Thymus (tissue), 11 donors: Measurements from ENCODE around the gene NDOR1. TPM values are rescaled to one million over a fixed set of nuclear protein-coding genes. Genes with fewer than 3 reads are reported as not detected.

ENCODE experiments used
- DNase-seq, 9 donors: peaks; one replicate each; pipeline ENCODE4 v3.0.0-alpha.2; 2013; ENCODE audit warnings: low spot score in 9 of 9, low read depth in 6 of 9, missing footprints in 1 of 9
- H3K27ac ChIP-seq, 2 donors: one replicate each; pipeline ENCODE4 v1.5.1; 2013; ENCODE audit warnings: control low read depth in 1 of 2, low read depth in 1 of 2, low read length in 1 of 2, mild to moderate bottlenecking in 1 of 2, moderate library complexity in 1 of 2
- H3K27me3 ChIP-seq, 2 donors: one replicate each; pipeline ENCODE4 v1.5.1; 2013; ENCODE audit warnings: low read length in 1 of 2; ENCODE audit not compliant: control insufficient read depth in 2 of 2, insufficient read depth in 1 of 2
- H3K36me3 ChIP-seq, 2 donors: one replicate each; pipeline ENCODE4 v1.5.1; 2013; ENCODE audit warnings: low read length in 1 of 2, mild to moderate bottlenecking in 1 of 2, moderate library complexity in 1 of 2; ENCODE audit not compliant: control insufficient read depth in 2 of 2, insufficient read depth in 2 of 2
- H3K4me1 ChIP-seq, 2 donors: one replicate each; pipeline ENCODE4 v1.5.1; 2013; ENCODE audit warnings: low read length in 2 of 2; ENCODE audit not compliant: control insufficient read depth in 2 of 2, insufficient read depth in 2 of 2
- H3K4me3 ChIP-seq, 2 donors: one replicate each; pipeline ENCODE4 v1.5.1; 2013; ENCODE audit warnings: low read length in 2 of 2, control low read depth in 1 of 2, mild to moderate bottlenecking in 1 of 2
- H3K9me3 ChIP-seq, 2 donors: one replicate each; pipeline ENCODE4 v1.5.1; 2013; ENCODE audit warnings: low read length in 1 of 2, mild to moderate bottlenecking in 1 of 2; ENCODE audit not compliant: control insufficient read depth in 2 of 2, insufficient read depth in 1 of 2
- WGBS: extraction: QIAGEN DNeasy Blood & Tissue Kit; methylation state at CpG from one replicate; pipeline ENCODE4 v1.1.7; 2013; 5-methylcytosine and 5-hydroxymethylcytosine counted together
- polyA plus RNA-seq: library from polyadenylated mRNA; stranded (reverse); fragments of 200-250 nt; gene quantifications from one replicate; pipeline ENCODE4 v1.2.3, GENCODE V29; 2013
- total RNA-seq: library from RNA; stranded (reverse); fragments of 120-200 nt; gene quantifications from one replicate; pipeline ENCODE4 v1.2.4, GENCODE V29; 2013
- donor health status: healthy.

The NDOR1 gene
- total and polyA plus RNA-seq, 2 donors, result 4.7 to 20.4 TPM

DNA sequence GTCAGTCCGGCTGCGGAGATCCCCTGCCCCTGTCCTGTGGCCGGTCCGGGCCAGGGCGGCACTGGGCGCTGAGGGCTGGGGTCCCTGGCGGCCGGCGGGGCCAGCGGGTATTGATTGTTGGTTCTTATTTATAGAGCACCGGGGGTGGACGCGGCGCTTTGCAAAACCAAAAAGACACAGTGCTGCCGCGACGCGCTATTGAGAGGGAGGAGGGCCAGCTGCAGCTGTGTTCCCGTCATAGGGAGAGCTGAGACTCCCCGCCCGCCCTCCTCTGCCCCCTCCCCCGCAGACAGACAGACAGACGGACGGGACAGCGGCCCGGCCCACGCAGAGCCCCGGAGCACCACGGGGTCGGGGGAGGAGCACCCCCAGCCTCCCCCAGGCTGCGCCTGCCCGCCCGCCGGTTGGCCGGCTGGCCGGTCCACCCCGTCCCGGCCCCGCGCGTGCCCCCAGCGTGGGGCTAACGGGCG is 38.2 kb upstream of the NDOR1 start:
- no peak overlapping the region for H3K4me3 ChIP-seq
- no peaks in the 10 kb centered on the region for H3K9me3 ChIP-seq
- H3K36me3 ChIP-seq, result no peaks in the 10 kb centered on the region
- H3K27ac ChIP-seq, result no peak overlapping the region
- H3K4me1 ChIP-seq, result peaks cover 14 to 26% of the 10 kb centered on the region in 2 donors
- no peak for DNase-seq
- 32% methylated on average over 44 of the region's 44 CpGs for WGBS
- H3K27me3 ChIP-seq, result peaks cover 69 to 100% of the 10 kb centered on the region in 2 donors

GRCh38 chr9:137167747-137168572 is 37.5 kb upstream of the NDOR1 start:
- Histone ChIP-seq H3K36me3 (no peaks in the 10 kb centered on the region), H3K27ac (no peak overlapping the region), H3K4me3 (peak overlapping the region in 1 of 2 donors; percentile 17), H3K4me1 (peaks cover 21 to 28% of the 10 kb centered on the region in 2 donors), H3K27me3 (peaks cover 63 to 100% of the 10 kb centered on the region in 2 donors), H3K9me3 (no peaks in the 10 kb centered on the region)
- whole genome bisulfite sequencing, result 9% methylated on average over 57 of the region's 57 CpGs
- DNase-seq, result no peak

DNA sequence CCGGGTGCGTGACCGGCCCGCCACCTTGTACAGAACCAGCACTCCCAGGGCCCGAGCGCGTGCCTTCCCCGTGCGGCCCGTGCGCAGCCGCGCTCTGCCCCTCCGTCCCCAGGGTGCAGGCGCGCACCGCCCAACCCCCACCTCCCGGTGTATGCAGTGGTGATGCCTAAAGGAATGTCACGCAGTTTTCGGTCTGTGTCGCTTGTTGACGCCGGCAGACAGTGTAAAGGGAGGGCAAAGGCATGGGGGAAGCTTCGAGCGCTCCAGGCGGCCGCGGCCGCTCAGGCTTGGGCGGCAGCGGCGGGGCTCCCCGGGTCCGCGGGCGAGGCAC is 37.0 kb upstream of the NDOR1 start:
- no peak for DNase-seq
- Histone ChIP-seq H3K4me1 (peaks cover 26 to 28% of the 10 kb centered on the region in 2 donors), H3K9me3 (no peaks in the 10 kb centered on the region), H3K36me3 (no peaks in the 10 kb centered on the region), H3K4me3 (peak overlapping the region in 1 of 2 donors; percentile 17), H3K27me3 (peaks cover 63 to 100% of the 10 kb centered on the region in 2 donors), H3K27ac (no peak overlapping the region)
- WGBS, result under 1% methylated on average over 36 of the region's 36 CpGs

DNA sequence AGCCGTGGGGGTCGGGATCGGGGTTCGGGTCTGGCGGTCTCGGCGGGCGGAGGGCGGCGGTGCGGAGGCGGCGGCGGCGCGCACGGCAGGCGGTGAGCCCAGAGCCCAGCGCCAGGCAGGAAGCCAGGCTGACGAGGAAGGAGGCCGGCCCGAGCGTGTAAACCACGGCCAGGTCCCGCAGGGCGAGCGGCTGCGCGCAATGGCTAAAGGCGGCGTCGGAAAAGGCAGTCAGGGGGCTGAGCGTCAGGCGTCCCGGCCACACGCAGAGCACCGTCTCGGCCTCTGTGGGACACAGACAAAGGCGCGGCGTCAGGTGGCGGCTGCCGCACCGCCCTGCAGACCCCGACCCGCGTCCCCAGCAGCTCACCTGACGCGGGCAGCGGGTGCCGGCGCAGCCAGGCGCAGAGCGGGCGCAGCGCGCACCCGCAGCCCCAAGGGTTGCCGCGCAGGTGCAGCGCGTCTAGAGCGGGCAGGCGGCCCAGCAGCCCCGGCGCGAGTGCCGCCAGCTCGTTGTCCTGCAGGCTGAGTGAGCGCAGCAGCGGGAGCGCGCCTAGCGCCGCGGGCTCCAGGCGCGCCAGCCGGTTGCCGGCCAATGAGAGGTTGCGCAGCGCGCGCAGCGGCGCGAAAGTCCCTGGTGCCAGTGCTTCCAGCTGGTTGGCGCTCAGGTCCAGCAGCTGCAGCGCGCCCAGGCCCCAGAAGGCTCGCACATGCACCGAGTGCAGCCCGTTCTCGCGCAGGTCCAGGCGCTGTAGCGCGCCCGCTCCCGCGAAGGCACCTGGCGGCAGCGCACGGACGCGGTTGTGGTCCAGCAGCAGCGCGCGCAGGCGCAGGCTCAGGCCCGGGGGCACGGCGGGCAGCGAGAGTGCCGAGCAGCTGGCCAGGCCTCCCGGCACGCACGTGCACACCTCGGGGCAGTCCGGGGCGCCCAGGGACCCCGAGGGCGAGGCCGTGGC is 36.3 kb upstream of the NDOR1 start:
- H3K4me1 ChIP-seq, result peaks cover 32 to 35% of the 10 kb centered on the region in 2 donors
- WGBS, result under 1% methylated on average over 124 of the region's 124 CpGs

GRCh38 chr9:137169896-137170358 is 35.6 kb upstream of the NDOR1 start, which contains the start of gene LRRC26:
Gene LRRC26 (minus strand): TSS chr9:137170051. CDS start chr9:137169943, 108 bp downstream.
- Histone ChIP-seq H3K27ac (no peak within 1 kb of the TSS), H3K4me1 (peaks cover 38 to 41% of the 10 kb centered on the region in 2 donors), H3K36me3 (no peaks in the 10 kb centered on the region), H3K27me3 (peaks cover 56 to 98% of the 10 kb centered on the region in 2 donors), H3K4me3 (peak within 1 kb of the TSS in 1 of 2 donors; percentile 17), H3K9me3 (no peaks in the 10 kb centered on the region)
- WGBS, result 25% methylated on average over 41 of the region's 41 CpGs
- DNase-seq, result no peak

More for the DNA sequence above, 36.3 kb upstream of the NDOR1 start:
- Histone ChIP-seq H3K36me3 (no peaks in the 10 kb centered on the region), H3K9me3 (no peaks in the 10 kb centered on the region), H3K4me3 (peak overlapping the region in 1 of 2 donors; percentile 17), H3K27me3 (peaks cover 60 to 100% of the 10 kb centered on the region in 2 donors), H3K27ac (no peak overlapping the region)
- no peak for DNase-seq

DNA sequence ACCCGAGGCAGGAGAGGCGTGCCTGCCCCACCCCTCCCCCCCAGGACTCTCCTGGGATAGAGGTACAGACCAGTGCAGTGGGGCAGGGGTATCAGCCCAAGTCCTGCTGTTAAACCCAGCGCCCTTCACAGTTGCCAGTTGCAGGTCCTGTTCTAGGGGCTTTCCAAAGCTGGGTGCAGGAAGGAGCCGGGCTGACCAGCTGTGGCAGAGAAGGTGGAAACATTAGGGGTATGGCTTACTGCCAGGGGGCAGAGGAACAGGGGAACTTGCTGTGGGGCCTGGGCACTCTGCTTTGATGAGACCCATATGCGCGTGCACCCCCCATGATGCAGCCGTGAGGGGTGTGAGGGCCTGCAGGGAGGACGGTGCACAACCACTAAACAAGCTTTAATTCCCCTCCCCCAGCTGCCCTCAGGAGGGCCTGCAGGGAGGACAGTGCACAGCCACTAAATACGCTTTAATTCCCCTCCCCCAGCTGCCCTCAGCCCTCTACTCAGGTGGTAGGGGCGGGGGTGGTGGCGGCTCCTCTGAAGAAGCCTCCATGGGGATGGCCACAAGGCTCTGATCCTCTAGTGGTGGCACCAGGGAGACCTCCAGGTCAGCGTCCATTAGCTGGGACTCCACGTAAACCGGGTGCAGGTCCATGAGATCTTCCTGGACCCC is 34.9 kb upstream of the NDOR1 start:
- Histone ChIP-seq H3K4me1 (peaks cover 45 to 48% of the 10 kb centered on the region in 2 donors), H3K27me3 (peaks cover 54 to 98% of the 10 kb centered on the region in 2 donors), H3K36me3 (no peaks in the 10 kb centered on the region), H3K9me3 (no peaks in the 10 kb centered on the region), H3K27ac (no peak overlapping the region), H3K4me3 (no peak overlapping the region)
- 68% methylated on average over 14 of the region's 14 CpGs for WGBS
- DNase-seq, result no peak

GRCh38 chr9:137171149-137171900 is 34.2 kb upstream of the NDOR1 start:
- Histone ChIP-seq H3K4me3 (no peak overlapping the region), H3K27ac (no peak overlapping the region), H3K27me3 (peaks cover 49 to 94% of the 10 kb centered on the region in 2 donors), H3K9me3 (no peaks in the 10 kb centered on the region), H3K36me3 (no peaks in the 10 kb centered on the region), H3K4me1 (peaks cover 47 to 55% of the 10 kb centered on the region in 2 donors)
- DNase-seq, result no peak
- WGBS, result 79% methylated on average over 22 of the region's 22 CpGs
